Stimulated activated CD4-positive, alpha-beta T cell treated with anti-CD3 and anti-CD28 coated beads, Interleukin-1b, Interleukin-23, amount 100 ng/mL, for 4 hours (primary cell): ENCODE measurements around the gene LYPLAL1.

Experiments used
- DNase-seq, 2 donors: peaks; one replicate each; pipeline ENCODE4 v3.0.0-alpha.2; 2020; ENCODE audit warnings: low read depth in 2 of 2

The LYPLAL1 gene

DNA sequence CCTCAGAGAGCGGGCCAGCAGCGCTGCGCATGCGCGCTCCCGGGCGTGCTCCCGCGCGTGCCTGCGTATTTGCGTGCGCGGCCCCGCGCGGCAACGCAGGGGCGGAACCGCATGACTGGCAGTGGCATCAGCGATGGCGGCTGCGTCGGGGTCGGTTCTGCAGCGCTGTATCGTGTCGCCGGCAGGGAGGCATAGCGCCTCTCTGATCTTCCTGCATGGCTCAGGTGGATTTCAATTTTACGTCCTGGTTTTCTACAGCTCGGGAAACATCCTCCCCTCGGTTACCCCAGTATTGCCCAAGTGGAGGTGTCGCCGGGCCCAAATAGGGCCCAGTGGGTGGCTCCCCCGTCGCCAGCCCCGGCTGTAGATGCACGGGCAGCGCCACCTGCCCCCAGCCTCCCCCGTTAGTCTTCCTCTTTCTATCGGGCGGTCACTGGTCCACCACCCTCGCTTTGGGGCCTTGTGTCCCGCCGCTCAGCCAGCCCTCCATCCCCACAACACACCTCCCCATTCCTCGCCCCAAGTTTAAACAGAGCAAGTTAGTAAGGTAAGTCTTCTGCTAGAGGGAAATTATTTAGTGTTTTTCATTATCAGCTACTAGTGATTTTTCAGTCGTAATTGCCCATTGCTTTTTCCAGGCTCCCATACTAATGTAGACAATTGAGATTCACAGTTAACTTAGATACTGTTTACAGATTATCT lies at the start of gene LYPLAL1:
Gene LYPLAL1, plus strand, starts transcription at position 121 of the 702 bp plus-strand sequence. Its CDS starts 13 bp downstream, at position 134.
- DNase-seq, result peak; percentile 80 to 83

DNA sequence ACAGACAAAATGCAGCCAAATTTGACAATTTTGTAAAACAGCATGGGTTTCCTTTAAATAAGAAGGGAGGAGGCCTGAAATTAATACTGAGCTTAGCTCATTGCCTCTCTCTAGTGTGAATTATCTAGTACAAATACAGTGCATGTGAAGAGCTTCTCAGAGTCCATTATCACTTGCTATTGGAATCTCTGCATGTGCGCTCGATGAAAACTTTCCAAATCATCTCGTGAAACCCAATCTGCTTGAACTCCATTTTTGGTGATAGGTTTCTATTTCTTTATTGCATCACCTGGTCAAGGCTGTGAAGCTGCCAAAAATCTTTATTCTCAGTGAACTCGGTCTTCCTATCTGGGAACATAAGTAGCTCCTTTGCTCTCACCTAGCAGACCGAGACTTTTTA lies 49.5 kb upstream of the LYPLAL1 start:
- no peak for DNase-seq

DNA sequence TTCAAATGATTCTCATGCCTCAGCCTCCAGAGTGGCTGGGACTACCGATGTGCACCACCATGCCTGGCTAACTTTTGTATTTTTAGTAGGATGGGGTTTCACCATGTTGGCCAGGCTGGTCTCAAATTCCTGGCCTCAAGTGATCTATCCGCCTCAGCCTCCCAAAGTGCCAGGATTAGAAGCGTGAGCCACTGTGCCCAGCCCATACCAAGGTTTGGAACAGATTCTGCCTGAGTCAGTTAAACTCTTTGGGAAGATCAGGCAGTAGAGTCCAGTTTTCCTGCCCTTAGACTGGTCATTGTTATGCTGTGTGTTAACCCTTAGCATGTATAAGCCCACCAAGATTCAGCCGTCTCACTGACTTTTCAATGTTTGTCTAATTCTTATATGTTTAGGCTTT lies 48.3 kb upstream of the LYPLAL1 start:
- no peak for DNase-seq

DNA sequence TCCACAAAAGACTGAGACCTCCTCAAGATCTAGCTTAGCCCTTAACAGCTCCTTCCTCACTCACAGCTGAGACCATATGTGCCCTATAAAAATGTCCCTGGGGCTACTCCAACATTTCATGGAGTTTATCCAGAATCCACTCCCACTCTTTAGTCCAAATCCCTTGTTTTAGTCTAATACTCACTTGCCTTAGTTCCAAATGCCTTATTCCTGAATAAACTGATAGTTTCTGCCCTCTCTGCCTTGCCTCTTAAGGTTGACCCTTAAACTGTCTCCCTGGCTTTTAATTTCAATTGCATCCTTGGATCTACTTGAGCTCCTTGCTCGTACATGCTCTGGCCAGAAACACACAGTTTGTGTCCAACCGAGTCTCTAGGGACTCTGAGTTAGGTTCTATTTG lies 47.3 kb upstream of the LYPLAL1 start:
- no peak for DNase-seq

DNA sequence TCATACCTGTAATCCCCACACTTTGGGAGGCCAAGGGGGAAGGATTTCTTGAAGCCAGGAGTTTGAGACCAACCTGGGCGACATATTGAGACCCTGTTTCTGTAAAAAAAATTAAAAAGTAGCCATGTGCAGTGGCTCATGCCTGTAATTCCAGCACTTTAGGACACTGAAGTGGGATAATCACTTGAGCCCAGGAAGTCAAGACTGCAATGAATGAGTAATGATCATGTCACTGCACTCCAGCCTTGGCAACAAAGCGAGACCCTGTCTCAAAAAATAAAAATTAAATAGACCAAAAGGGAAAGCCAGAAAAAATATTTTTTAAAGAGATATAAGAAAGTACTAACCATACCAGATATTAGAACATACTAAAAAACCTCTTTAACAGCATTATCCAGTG lies 44.7 kb upstream of the LYPLAL1 start:
- DNase-seq, result no peak

DNA sequence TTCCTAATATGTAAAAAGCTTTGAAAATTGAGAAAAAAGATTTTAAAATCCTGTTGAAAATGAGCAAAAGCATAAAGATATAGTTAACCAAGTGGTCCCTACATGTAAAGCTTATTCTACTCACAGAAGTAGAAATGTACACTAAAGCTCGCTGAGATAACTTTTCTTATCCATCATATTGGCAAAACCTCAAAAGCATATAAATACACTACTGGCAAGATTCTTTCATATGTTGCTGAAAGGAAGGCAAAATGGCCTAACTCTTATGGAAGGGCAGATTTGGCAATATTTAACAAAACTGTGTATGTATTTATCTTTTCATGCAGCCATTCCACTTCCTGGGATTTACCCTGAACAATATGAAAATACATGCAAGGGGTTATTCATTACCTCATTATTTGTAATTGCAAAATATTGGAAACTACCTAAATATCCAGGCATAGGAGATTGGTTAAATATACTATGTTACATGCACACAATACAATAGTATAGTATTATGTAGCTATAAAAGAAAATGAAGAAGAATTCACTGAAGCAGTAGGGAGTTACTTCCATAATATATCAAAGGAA lies 43.2 kb upstream of the LYPLAL1 start:
- DNase-seq, result no peak

DNA sequence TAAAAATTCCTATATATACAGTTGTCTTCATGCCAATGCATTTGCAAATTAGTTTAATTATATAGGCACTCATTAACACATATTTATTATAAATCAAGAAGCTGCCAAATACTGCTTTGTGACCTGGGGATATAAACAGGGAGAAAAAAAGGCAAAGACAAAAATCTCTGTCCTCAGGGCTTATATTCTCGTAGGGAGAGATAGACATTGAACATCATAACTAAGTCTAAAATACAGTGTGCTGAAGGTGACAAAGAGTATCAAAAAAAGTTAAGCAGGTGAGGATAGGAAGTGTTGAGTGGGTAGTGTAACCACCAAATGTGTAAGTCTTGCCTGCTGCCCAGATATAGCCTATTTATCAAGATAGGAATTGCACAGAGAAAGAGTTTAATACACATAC lies 40.7 kb upstream of the LYPLAL1 start:
- no peak for DNase-seq

DNA sequence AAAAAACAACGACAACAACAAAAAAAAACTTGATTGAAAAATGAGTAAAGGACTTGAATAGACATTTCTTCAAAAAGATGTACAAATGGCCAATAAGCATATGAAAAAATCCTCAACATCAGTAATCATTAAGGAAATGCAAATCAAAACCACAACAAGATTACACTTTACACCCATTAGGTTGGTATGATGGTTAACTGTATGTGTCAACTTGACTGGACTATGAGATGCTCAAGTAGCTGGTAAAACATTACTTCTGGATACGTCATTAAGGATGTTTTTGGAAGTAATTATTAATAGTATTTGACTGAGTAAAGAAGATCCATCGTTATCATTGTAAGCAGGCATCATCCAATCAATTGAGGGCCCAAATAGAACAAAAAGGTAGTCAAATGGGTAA lies 34.9 kb upstream of the LYPLAL1 start:
- DNase-seq, result no peak

DNA sequence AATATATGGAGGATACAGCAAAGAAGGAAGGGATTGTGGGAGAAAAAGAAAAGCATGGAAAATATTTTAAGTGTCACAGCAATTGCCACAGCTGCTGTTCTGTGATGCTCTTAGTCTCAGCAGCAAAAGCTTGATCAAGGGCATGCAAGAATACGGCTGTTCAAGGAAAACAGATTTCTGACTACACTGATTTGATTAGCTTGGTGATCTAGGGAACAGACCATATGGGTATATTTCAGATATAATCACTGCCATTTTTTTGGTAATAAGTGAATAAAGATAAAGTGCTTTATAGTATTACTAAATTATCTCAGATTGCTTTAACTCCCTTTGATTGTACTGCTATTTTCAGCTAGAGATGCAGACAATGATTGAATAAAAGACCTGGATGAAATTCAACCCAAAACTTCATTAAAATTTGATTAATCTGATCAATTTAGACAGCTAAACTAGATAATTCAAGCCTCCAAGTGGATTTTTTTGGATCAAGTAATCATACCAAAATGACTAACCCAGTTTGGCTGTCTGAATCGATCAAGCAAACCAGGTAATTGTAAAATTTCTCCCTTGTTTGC lies 33.3 kb upstream of the LYPLAL1 start:
- DNase-seq, result no peak

DNA sequence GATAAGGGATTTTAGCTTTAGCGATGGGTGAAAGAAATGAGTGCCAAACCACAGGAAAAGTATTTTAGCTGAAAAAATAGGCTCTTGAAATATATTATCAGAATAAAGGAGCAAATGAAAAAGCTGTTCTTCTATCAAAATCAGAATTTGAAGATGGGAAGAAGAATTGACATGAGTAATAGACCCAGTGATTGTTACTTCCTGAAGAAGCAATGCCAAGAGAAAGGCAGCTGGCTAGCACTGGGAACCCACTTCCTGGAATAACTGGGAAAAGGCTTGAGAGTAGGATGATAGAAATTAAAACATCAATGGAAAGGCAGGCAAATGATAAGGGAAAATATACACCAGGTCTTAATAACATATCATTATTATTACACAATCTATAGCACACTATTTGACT lies 29.9 kb upstream of the LYPLAL1 start:
- no peak for DNase-seq

DNA sequence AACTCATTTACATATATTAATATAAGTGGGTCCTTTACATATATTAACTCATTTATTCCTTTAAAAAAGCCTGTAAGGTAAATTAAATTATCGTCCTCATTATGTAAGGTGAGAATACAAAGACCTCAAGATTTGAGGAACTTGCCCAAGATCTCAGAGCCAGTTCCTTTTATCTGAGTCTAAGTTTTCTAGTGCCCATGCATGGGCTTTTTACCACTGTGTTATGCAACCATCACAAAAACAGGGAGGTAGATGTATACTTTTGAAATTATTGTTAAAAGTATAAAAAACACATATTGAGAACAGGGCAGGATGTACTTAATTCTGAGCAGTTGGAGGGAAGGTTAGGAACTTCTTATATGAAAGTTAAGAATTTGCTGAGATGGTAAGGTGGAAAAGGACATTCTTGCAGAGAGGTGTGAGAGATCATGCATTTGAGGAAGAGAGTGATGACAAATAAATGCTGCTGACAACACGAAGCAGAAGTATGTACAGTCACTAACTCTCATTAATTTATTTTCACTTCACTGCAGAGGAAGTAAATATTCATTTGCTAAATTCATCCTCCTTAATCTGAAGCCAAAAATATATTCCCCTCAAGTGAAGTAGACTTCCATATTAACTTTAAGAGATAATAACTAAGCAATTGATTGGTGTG lies 28.9 kb upstream of the LYPLAL1 start:
- DNase-seq, result no peak

DNA sequence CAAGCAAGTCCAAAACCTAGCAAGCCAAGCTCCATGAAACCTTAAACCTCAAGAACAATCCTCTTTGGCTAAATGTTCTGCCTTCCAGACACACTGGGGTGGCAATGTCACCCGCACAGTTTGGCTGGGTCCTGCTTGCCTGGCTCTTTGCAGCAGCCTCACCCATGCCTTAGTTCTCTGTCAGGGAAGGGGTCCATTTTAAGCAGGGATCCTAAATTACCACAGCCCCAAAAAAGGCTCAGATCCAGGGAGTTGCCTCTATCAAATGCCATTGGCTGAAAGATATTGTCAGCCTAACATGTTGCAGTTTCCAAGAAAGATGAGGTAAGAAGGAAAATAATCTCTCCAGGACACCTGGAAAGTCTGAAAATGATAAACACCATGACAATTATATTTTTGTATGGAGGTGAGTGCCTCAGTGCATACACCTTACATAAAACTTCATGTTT lies 26.1 kb upstream of the LYPLAL1 start:
- no peak for DNase-seq

DNA sequence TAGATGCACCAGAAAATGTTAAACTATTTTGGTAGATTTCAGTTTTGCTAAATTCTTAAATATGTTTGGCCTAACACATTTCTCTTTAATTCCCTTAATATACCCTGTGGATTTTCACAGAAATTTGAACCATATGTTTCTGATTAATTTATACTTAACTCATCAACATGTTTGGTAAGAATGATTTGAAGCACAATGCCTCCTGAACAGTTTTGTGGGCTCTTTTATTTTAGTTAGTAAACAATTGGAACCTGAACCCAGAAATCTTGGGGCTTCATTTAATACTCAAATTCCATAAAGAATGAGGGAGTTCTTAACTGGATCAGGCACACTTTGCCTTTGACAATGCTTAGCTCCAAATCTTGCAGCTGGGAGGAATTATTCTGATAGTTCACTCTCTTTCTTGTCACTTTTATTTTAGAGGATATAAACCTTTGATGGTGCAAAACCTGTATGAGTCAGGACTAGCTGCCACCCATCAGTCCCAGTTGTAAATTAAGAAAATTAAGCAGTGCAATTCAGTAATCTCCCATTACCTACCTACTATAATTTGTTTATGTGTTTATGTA lies 24.6 kb upstream of the LYPLAL1 start:
- no peak for DNase-seq

DNA sequence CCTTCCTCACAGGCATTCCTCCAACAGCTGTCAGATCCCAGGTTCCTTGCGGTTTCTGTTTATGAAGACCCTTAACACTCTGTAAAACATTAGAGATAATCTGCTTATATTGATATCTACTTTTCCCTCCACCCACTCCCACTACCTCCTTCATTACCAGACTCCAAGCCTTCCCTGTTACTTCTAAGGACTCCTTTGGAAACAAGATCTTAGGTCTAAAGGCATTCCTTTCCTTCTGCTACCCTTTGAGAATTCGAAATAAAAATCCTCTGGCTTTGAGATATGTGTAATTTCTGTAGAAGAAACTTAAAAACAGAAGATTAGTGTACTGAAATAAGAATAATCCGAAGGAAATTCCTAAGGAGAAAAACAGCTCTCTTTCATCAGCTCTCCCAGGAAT lies 23.7 kb upstream of the LYPLAL1 start:
- no peak for DNase-seq

DNA sequence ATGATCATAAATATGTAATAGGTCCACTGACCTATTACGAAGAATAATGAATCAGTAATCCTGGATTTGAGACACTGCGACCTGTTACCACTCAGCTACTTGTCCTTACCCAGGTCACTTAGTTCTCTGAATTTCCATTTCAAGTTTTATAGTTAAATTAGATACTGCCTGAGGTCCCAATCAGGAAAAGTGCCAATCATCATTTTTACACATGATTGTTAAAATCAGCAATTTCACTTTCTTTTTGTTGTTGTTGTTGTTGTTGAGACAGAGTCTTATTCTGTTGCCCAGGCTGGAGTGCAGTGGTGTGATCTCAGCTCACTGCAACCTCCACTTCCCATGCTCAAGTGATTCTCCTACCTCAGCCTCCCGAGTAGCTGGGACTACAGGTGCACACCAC lies 22.8 kb upstream of the LYPLAL1 start:
- no peak for DNase-seq

DNA sequence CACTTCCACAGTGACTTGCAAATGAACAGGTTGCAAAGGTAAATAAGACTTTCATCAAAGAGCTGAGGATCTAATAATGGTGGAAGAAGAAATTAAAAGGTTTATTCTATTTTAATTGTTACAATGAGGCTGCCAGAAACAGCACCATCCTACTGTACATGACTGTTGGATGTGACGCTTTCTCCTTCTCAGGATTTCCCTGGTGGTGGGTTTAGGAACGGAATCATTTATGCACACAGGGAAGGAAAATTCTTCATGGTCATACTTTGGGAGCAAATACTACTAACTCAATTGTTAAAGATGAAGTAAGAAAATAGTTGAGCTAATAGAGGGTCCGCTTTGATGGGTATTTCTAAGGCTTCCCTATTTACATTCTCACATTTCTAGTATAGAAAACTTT lies 22.2 kb upstream of the LYPLAL1 start:
- no peak for DNase-seq

DNA sequence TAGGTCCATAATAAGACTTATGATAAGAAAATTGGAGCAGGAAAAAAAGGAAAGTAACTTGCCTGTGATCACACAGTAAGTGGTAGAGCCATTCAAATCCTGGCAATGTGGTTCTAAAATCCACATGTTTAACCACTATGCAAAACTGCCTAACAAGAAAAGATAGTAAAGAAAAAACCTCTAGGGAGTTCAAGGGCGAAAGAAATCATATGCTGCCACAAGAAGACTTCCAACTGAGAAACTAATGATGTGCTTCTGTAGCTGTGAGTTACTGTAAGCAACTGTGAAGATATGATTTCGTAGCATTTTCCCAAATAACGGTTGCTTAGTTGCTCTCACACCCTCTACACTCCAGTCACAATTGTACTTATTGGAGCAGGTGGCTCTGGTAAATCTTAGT lies 20.9 kb upstream of the LYPLAL1 start:
- DNase-seq, result no peak

DNA sequence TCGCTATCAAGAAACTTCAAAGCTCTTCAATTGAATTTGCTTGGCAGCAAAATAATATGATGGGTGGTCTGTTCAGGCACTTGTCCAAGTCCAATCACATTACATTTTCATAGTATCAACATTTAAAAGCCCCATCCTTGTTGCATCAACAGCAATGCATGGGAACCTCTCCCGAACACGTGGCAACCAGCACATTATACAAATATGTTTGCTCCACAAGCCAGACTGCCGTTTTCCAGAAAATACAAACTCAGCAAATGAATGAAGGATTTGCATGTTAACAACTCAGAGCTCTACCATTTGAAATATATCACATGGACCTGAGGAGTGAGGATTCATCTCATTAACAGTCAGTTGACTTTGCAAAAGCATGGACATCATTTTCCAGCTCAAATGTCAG lies 20.0 kb upstream of the LYPLAL1 start:
- DNase-seq, result no peak

DNA sequence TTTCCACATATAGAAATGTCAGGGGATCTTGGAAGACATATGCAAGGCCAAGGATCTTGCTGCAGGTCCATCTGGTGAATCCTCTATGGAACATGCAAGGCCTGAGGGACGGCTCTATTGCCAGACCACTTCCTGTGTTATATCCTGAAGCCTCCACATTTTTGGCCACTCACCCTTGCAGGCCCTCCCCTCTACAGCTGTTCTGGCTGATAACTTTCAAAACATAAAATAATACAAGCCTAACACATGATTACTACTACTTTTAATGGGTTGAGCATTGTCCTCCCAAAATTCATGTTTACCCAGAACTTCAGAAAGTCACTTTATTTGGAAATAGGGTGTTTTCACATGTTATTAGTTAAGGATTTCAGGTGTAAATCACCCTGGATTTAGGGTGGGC lies 18.5 kb upstream of the LYPLAL1 start:
- DNase-seq, result no peak

DNA sequence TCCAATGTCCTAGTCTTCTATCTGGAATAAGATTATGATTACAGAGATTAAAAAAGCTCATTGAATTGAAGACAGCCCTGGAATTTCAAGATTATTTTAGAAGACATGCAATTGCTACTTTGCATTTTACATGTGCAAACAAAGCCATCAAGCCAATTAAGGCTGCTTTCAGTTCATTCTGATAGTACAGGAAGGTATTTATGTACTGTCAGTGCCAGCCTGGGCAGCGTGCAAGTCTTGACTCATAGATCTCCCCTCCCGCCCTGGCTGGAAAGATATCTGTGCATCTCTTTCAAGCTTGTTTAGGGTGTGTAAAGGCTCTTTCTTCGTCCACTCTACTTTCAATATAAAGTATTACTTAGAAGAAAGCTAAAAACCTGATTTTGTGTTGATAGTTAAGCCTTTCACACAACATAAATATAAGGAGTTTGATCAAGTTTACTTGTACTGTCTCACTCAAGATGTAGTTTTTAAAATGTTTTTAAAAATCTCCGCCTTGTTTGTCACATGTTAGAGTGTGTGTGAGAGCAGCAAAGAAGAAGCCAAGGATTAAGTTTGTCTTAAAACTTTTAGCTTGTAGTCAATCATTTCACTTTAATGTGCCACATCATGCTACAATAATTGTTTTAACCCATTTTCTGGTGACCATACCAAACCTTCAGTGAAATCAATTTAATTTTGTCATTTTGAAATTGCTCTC lies 13.6 kb upstream of the LYPLAL1 start:
- no peak for DNase-seq

DNA sequence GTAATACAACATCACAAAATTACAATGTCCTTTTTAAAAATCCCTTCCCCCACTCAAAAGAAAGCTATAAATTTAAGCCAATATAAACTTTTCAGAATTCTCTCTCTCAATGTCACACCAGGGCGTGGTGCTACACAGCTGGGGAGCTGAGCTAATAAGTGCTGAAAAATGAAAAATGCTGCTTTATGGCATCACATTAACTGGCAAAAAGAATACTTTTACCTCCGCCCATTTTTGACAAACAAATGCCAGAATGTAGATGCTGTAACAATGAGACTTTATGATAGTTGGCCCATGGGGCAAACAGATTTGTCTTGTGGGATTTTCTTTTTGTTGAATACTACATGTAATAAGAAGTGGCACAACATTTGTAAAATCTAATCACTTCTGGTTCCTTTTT lies 12.7 kb upstream of the LYPLAL1 start:
- DNase-seq, result no peak

DNA sequence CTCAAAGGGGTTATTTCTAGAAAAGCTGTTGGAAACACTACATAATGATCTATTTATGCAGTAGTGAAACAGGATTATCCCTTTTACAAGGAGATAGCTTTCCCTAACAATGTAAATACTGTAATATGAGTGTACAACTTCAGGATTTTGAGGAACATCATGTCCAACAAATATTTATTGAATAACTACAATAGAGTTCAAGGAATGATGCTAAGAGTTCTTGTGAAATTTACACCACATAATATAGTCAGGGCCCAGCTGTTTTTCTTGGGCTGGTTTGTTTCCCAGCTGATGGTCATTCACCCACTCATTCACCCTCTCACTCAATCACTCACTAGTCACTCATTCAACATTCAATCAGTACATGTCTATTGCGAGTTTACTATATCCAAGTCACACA lies 12.3 kb upstream of the LYPLAL1 start:
- DNase-seq, result no peak
